Mesothelial cell of epicardium (in vitro differentiated cells): ENCODE results near the gene GID8. TPM values are rescaled to one million over a fixed set of nuclear protein-coding genes. Genes with fewer than 3 reads are reported as not detected.
A peak's percentile ranks its signal among the peaks of the same experiment; 100 is the strongest.

Experiments
- DNase-seq, 2 experiments: peaks; one replicate each; pipeline ENCODE4 v3.0.0; 2021; ENCODE audit warnings: low spot score in 2 of 2; ENCODE audit not compliant: unreplicated experiment in 2 of 2
- H3K27ac Mint-ChIP-seq: 2 replicates; pipeline ENCODE4 v1.8.0; 2021; ENCODE audit warnings: mixed read lengths
- H3K27me3 Mint-ChIP-seq: 2 replicates; pipeline ENCODE4 v1.8.0; 2021; ENCODE audit warnings: low read depth, mixed read lengths
- H3K36me3 Mint-ChIP-seq: 2 replicates; pipeline ENCODE4 v1.8.0; 2021; ENCODE audit warnings: mixed read lengths
- H3K4me1 Mint-ChIP-seq: 2 replicates; pipeline ENCODE4 v1.8.0; 2021; ENCODE audit warnings: mixed read lengths
- H3K4me3 Mint-ChIP-seq: 2 replicates; pipeline ENCODE4 v1.8.0; 2021; ENCODE audit warnings: mild to moderate bottlenecking, moderate library complexity, mixed read lengths
- H3K9me3 Mint-ChIP-seq: 2 replicates; pipeline ENCODE4 v1.8.0; 2021; ENCODE audit warnings: mixed read lengths
- total RNA-seq: library from RNA; stranded (reverse); gene quantifications from 3 replicates; pipeline ENCODE4 v1.2.1, GENCODE V29; 2021
- TF ChIP-seq, protein P1 (sequence below): fragments of 200-600 bp; sonication (generic); IDR thresholded peaks from one replicate; pipeline ENCODE4 v1.5.0; 2021; ENCODE audit warnings: antibody characterized with exemption; ENCODE audit not compliant: unreplicated experiment

The GID8 gene
- total RNA-seq, 1 donor from 2014 or later = 57.9 TPM

DNA sequence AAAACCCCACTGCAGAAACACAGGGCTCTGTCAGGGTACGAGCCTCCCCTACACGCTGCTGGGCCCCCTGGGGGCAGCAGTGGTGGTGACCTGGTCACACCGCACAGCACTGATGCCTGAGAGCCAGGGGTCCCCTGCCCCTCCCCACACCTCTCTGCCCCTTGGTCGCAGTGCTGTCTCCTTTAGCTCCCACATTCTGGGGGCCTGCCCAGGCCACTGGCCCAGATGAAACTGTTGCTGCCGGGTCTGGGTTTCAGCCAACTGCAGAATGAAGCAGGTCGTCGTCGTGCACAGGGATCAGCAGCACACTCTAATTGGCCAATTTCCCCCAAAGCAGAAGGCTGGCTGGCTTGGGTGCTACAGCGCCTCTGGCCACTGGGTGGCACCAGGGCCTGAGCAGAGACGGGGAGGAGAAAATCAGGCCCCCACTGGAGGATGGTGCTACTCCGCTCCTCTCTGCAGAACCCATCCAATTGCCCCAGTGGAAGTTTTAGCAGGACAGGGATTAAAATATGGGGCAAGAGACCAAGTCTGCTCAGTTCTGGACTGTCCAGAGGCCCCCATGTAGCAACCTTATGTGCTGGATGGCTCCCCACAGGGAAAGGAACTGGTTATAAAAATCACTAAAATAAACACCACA is 37.8 kb upstream of the GID8 start:
- peak; percentile 51 to 78 for DNase-seq
- peaks cover 15% of the 10 kb centered on the region for H3K36me3 Mint-ChIP-seq
- H3K27ac Mint-ChIP-seq = peak overlapping the region; percentile 92
- H3K9me3 Mint-ChIP-seq = no peaks in the 10 kb centered on the region
- H3K27me3 Mint-ChIP-seq = no peaks in the 10 kb centered on the region
- peaks cover 36% of the 10 kb centered on the region for H3K4me1 Mint-ChIP-seq
- TF ChIP-seq, protein P1, sequence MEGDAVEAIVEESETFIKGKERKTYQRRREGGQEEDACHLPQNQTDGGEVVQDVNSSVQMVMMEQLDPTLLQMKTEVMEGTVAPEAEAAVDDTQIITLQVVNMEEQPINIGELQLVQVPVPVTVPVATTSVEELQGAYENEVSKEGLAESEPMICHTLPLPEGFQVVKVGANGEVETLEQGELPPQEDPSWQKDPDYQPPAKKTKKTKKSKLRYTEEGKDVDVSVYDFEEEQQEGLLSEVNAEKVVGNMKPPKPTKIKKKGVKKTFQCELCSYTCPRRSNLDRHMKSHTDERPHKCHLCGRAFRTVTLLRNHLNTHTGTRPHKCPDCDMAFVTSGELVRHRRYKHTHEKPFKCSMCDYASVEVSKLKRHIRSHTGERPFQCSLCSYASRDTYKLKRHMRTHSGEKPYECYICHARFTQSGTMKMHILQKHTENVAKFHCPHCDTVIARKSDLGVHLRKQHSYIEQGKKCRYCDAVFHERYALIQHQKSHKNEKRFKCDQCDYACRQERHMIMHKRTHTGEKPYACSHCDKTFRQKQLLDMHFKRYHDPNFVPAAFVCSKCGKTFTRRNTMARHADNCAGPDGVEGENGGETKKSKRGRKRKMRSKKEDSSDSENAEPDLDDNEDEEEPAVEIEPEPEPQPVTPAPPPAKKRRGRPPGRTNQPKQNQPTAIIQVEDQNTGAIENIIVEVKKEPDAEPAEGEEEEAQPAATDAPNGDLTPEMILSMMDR = peak; percentile 80
- peak overlapping the region; percentile 49 for H3K4me3 Mint-ChIP-seq

DNA sequence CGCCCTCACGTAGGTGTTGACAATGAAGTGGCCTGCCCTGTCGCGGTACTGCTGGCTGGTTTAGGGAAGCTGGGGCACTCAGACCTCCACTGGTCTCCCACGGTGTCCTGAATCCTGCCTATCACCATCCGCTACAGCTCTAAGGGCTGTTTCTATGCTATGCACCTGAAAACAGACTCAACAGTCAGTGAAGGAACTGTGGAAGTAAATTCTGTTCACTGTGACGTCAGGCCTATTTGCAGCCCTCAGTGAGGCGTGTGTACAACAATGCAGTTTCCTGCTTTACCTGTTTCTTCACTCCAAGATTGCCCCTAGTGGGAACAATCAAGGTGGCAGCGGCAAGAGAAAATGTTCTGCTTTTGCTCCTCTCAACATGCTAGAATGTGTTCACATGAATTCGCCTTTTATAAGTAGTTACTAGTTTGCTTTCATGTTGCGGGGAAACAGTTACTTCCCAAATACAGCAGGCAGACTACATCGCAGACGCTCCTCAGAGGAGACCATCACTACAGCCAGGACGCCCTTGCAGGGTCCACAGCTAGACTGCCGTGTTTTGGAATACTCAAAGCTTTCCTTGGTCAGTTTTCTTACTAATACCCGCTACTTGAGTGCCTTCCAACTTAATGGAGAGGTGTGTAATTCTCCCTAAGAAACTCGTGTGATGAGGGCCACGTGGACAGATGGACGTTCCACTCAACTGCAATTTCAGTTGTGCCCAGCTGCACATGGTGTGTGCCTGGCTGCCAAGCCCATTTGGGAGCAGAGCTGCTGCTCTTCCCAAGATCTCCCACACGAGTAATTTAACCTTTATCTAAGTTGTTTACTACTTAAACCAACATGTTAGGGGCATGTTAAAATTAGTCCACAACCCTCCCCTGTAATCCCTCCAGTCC is 37.0 kb upstream of the GID8 start:
- H3K9me3 Mint-ChIP-seq = no peaks in the 10 kb centered on the region
- H3K4me1 Mint-ChIP-seq = peaks cover 36% of the 10 kb centered on the region
- H3K27me3 Mint-ChIP-seq = no peaks in the 10 kb centered on the region
- DNase-seq = no peak
- peak overlapping the region; percentile 92 for H3K27ac Mint-ChIP-seq
- H3K4me3 Mint-ChIP-seq = peak overlapping the region; percentile 39
- TF ChIP-seq, protein P1 = no peak
- peaks cover 21% of the 10 kb centered on the region for H3K36me3 Mint-ChIP-seq

DNA sequence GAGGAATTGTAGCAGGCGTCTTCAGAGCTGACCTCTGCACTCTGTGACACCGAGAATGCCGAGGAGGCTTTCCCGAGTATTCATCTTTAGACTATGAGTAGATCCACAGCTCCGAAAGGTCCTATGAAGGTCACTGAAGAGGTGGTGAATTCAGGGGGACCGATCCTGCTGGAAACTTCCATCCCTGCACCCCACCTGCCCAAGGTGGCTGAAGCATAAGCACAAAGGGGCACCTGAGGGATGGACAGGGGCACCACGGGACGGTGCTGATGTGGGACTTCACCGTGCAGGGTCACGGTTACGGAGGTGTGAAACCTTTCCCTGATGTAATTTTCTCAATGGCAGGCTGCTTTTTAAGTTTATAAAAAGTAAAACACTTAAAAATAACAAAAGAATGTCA is 36.1 kb upstream of the GID8 start:
- H3K9me3 Mint-ChIP-seq = no peaks in the 10 kb centered on the region
- no peaks in the 10 kb centered on the region for H3K27me3 Mint-ChIP-seq
- no peak for DNase-seq
- H3K4me3 Mint-ChIP-seq = no peak overlapping the region
- TF ChIP-seq, protein P1 = no peak
- peaks cover 35% of the 10 kb centered on the region for H3K4me1 Mint-ChIP-seq
- H3K36me3 Mint-ChIP-seq = peaks cover 30% of the 10 kb centered on the region
- H3K27ac Mint-ChIP-seq = peak overlapping the region; percentile 92

DNA sequence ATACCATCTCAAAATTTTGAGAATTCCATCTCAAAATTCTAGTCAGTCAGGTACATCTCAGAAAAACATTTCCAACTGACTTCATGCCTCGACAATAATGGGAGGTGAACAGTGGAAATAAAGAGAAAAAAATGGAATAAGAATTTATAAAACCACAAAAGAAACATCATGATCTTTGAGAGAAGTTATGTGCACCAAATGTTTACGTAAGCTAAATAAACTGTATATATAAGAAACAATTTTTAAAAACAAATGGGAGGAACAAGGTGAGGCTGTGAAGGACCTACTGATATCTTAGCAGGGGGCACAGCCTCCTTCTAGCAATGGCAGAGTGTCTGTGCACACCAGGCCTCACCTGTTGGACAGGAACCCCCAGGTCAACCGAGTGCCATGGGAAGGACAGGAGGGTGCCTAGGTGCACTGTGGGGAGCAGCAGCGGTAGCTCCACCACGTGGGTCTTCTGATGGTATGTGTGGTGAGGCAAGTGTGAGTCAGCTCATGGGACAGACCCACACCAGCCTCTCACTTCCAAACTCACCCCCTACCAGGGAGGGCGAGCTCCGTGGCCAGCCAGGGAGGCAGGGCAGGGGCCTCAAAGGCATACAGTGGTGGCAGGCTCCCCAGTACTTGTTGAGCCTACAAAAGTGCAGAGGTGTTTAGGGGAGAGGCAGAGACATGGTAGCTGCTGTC is 34.9 kb upstream of the GID8 start:
- Mint-ChIP-seq H3K27me3 (no peaks in the 10 kb centered on the region), H3K9me3 (no peaks in the 10 kb centered on the region), H3K36me3 (peaks cover 39% of the 10 kb centered on the region), H3K4me1 (peaks cover 27% of the 10 kb centered on the region), H3K27ac (no peak overlapping the region), H3K4me3 (no peak overlapping the region)
- DNase-seq = no peak
- TF ChIP-seq, protein P1 = no peak

DNA sequence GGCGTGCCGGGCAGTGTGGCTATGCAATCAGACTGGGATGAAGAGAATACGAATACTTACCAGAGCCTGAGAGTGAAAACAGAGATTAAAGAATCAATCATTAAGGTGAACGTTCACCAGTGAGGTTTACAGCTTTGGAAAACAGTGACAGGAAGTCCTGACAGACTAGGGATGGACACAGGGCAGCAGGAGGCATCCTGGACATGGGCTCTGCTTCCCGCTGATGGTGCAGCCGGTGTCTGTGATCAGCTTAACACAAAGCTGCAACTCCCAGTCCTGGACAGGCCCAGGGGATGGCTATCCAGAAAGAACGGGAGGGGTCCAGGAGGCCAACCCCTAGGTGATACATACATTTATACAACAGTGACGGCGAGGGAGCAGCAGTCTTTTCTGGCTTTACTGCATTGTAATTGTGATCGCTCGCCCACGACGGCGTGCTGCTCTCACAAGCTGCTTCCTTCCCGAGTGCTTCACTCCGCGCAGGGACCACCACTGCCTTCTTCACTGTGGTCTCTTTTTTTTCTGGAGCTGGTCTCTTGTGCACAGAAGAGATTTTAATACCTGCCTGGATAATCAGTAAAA is 32.3 kb upstream of the GID8 start:
- peaks cover 53% of the 10 kb centered on the region for H3K36me3 Mint-ChIP-seq
- H3K27me3 Mint-ChIP-seq = no peaks in the 10 kb centered on the region
- H3K9me3 Mint-ChIP-seq = no peaks in the 10 kb centered on the region
- H3K27ac Mint-ChIP-seq = no peak overlapping the region
- no peak for DNase-seq
- H3K4me3 Mint-ChIP-seq = no peak overlapping the region
- TF ChIP-seq, protein P1 = no peak
- peaks cover 4% of the 10 kb centered on the region for H3K4me1 Mint-ChIP-seq
